HG02840 (cell line): Measurements from ENCODE around the gene TUBGCP5.

ENCODE experiments used
- ATAC-seq: cut with Tn5 transposase; IDR thresholded peaks from one replicate; pipeline ENCODE4 v1.9.1; 2021; ENCODE audit warnings: mild to moderate bottlenecking, moderate library complexity, moderate number of reproducible peaks; ENCODE audit not compliant: unreplicated experiment, low FRiP score

The TUBGCP5 gene

GRCh38 chr15:22956257-22956977 lies 83.0 kb downstream of the TUBGCP5 start:
- ATAC-seq, result no peak

GRCh38 chr15:22955544-22956119 lies 83.7 kb downstream of the TUBGCP5 start:
- no peak for ATAC-seq

- no peak for ATAC-seq
Measured at GRCh38 chr15:22954798-22955543, 84.4 kb downstream of the TUBGCP5 start.

GRCh38 chr15:22954326-22954725 lies 85.0 kb downstream of the TUBGCP5 start:
- ATAC-seq, result no peak

GRCh38 chr15:22952796-22953579 lies 86.4 kb downstream of the TUBGCP5 start:
- no peak for ATAC-seq

GRCh38 chr15:22951381-22952280 lies 87.7 kb downstream of the TUBGCP5 start:
- ATAC-seq, result no peak

- ATAC-seq, result no peak
Measured at GRCh38 chr15:22951031-22951380, 88.4 kb downstream of the TUBGCP5 start.

GRCh38 chr15:22950256-22950990 lies 88.9 kb downstream of the TUBGCP5 start:
- ATAC-seq, result no peak
